Activated T-cell treated with anti-CD3 and anti-CD28 coated beads for 4 hours (primary cell): ENCODE data around the gene POLR3A.
"Not testable (repeated sequence)": the region's sequence is repeated elsewhere in the genome, so short reads cannot be mapped to it uniquely, and the experiment has no call there.

Experiments used
- DNase-seq: peaks from one replicate; pipeline ENCODE4 v3.0.0-alpha.2; 2020

POLR3A gene

GRCh38 chr10:78015546-78015945, 13.8 kb downstream of the POLR3A start:
- DNase-seq, result no peak

GRCh38 chr10:78013564-78013963, 15.8 kb downstream of the POLR3A start:
- no peak for DNase-seq

GRCh38 chr10:78011065-78011464, 18.2 kb downstream of the POLR3A start:
- no peak for DNase-seq

DNA sequence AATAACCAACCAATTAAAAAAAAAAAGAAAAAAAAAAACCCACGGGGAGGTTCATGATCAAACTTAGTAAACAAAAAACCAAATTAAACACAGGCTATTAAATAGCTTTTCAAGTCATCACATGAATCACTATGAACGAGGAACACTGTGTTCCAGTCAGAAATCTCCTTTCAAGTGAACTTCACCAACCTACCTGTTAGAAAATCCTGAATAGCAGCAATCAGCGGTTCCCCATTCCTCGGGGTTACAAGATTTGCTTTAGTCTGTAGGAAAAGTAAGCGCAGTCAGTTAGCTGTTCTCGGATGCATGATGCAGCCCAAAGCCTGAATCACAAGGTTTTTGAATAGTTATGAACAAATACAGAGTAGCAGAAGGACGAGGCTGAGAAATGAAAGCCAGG, 19.0 kb downstream of the POLR3A start:
- DNase-seq, result no peak

DNA sequence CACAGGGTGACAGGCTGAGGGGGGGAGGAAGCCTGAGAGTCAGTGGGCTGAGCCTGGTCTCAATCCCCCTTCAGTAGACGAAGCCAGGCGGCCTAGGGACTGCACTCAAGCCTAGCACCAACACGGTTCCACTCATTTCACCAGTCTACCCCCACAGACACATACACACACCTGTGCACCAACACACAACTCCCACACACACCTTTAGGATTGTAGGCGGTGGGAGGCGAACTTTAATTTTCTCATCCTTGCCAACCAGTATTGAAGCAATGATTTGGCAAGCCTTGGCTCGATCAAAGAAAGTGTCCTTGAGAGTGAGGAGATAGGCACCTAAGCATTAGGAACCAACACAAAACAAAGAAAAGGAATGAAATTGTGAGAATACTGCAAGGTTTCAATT, 19.7 kb downstream of the POLR3A start:
- no peak for DNase-seq

GRCh38 chr10:78007172-78007571, 22.1 kb downstream of the POLR3A start:
- no peak for DNase-seq

- no peak for DNase-seq
Measured at GRCh38 chr10:78004215-78005026, 24.9 kb downstream of the POLR3A start.

DNA sequence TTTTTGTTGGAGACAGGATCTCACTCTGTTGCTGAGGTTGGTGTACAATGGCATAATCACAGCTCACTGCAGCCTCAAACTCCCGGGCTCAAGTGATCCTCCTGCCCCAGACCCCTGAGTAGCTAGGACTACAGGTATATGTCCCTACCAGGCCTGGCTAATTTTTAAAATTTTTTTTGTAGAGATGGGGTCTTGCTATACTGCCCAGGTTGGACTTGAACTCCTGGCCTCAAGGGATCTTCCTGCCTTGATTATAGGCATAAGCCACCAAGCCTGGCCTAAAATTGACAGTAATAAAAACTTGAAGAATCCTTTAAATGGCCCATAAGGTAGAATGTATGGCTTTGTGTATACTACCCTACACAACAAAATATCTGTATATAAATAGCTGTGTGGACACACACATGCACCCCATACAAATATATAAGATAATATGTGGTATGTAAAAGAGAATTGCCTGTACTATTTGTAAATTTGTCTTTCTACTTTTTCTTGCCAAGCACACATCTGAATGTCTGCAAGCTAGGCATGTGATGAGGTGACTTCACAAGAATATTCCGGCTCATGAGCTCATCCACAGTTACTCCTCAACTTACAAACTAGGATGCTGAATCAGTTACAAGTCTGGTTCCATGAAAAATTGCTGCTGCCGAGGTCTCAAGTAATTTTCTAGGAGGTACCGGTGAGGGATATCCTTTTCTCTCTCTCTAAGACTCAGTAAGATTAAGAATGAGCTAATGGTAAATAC, 26.6 kb downstream of the POLR3A start:
- no peak for DNase-seq

DNA sequence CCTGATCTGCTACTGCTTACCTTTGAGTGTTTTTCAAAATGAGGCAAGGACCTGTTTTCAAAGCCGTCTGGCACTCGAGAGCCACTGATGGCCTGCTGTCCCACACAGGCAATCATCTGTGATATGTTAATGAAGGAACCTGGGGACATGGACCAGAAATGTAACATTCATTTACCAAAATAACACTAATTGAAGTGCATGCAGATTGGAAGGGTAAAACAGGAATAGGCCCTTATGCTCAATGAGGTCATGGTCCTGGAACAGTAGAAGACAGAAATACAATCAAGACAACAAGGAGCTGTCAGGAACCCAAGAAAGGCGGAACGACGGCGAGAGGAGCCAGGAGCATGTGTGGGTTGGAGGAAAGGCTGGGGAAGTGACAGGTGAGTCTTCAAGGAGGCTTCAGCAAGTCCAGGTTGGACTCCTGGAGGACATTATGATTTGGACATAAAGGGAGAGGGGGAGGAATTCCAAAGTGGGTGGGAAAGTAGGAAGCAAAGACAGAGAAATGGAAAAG, 28.3 kb downstream of the POLR3A start:
- no peak for DNase-seq

DNA sequence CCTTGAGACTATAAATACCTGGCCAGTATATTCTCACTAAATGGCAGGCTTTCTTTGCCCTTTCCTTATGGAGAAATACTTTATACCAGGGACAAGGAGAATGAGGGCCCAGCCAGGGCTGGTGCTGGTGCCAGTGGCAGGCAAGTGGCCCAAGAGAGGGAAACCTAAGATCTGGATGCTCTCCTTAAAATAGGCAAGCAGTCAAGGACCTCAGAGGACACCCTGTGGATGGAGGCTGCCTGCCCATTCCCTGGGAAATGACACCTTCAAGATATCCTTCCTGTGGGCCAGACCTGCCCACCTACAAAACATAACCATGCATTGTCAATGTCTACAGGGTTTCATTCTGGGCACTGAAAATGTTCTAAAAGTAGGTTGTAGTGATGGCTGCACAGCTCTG, 29.1 kb downstream of the POLR3A start:
- DNase-seq, result no peak

DNA sequence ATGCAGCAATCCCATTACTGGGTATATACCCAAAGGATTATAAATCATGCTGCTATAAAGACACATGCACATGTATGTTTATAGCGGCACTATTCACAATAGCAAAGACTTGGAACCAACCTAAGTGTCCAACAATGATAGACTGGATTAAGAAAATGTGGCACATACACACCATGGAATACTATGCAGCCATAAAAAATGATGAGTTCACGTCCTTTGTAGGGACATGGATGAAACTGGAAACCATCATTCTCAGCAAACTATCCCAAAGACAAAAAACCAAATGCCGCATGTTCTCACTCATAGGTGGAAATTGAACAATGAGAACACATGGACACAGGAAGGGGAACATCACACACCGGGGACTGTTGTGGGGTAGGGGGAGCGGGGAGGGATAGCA, 30.5 kb downstream of the POLR3A start:
- not testable (repeated sequence) for DNase-seq

DNA sequence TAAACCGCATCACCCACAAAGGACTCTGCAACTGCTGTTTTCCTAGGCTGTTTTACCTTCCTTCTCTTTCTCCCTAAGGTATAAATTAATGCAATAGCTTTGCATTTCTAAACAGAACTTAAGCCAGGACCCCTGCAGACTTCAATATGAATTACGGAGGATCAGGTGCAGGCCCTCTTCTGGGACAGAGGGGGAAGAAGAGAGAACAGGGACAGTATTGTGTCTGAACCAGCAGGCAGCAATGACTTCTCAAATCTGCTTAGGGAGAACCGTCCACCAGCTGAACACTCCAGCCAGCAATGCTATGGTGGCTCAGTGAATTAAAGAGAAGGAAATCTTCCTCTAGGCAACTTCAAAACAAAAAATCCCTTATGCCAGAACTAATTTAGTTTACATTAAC, 35.7 kb downstream of the POLR3A start:
- DNase-seq, result no peak

GRCh38 chr10:77989081-77989724, 40.1 kb downstream of the POLR3A start:
- no peak for DNase-seq

DNA sequence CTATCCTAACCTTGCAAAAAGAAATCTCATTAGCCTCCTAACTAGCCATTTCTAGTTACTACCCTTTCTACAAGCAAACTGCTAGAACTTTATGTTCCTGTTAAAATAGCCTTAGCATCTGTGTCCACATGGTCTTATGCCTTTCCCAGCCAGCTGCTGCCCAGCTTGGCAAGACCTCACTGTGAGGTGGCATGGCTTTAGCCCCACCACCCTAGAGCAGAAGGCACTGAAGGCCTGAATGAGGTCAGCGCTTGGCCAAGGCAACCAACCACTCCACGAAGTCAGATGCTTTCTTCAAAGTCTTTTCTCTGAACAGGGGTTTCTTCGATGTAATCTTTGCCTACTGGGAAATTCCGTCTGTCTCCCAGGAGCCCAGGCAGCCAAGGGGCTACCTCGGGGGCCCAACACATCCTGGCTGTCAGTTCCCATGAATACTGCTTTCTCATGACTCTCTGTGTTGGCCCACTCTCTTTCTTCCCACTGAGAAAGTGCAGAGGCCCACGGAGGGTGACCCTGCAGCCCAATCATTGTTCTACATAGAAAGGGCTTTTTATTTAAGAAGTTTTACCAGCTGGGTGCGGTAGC, 41.6 kb downstream of the POLR3A start:
- no peak for DNase-seq

- DNase-seq, result no peak
Measured at GRCh38 chr10:77984986-77985385, 44.3 kb downstream of the POLR3A start.

- no peak for DNase-seq
Measured at GRCh38 chr10:77983384-77984341, 45.7 kb downstream of the POLR3A start.

DNA sequence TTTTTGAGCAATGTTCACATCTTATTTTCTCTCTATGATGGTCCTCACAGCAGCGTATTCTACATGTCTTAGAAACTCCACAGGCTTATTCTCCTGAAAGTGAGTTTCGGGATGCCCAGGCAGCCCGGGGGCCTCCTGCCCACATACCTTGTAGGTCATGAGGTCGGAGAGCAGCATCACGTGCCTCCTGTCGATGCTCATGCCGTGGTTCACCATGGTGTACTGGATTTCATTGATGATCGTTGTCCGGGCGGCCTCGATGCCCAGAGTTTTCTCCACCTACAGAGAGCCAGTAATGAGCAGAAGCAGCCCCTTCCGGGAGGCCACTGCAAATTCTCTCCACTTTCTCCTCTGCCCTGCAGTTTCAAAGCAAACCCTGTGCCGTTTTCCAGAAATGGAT, 48.0 kb downstream of the POLR3A start:
- no peak for DNase-seq

DNA sequence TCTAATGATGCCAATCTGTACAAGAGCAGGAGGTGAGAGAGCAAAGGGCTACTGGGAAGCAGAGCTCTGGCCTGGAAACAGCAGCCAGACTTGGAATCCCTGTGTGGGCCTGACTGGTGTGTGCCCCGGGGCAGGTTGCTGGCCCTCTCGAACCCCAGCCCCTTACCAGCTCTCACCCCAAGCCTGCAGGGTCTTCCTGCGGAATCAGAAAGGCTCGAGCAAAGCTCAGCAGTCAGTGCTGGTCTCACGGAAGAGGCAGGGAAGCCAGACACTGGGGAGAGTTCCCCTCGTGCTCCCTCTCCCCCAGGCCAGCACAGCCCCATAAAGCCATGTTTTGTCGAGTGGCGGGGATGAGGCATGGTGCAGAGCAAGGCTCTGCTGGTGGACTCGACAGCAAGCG, 50.1 kb downstream of the POLR3A start:
- no peak for DNase-seq

DNA sequence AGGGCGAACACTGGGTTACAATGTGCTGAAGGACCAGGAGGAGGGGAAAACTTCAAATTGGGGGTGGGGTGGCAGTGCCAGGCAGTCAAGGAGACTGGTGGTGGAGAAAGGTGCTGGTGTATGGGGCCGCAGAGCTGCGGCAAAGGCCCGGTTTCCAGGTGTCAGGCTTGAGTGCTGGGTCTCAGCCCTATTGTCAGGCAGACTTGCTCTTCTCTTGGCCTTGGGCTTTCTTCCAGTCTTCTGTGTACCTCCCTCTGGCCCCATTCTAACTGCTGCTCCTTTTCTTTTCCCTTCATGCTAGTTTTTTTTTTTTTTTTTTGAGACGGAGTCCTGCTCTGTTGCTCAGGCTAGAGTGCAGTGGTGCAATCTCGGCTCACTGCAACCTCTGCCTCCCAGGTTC, 51.0 kb downstream of the POLR3A start:
- DNase-seq, result no peak

DNA sequence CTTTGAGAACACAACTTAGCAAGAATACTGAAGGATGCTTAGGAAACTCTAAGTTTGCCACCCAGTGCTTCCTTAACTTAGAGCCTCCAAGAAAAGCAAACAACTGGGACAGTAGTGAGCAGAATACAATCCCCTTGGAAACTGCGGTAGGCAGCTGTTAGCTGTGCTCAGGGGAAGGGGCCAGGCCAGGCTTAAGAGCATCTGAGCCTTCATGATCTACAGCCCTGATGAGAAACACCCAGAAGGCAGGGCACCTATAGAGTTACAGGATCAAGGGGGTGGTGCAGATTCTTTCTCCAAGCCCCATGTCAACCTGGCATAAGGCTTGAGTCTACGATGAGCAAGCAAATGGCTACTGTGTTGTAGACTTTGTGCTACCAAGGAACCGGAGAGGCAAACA, 51.4 kb downstream of the POLR3A start:
- DNase-seq, result no peak

DNA sequence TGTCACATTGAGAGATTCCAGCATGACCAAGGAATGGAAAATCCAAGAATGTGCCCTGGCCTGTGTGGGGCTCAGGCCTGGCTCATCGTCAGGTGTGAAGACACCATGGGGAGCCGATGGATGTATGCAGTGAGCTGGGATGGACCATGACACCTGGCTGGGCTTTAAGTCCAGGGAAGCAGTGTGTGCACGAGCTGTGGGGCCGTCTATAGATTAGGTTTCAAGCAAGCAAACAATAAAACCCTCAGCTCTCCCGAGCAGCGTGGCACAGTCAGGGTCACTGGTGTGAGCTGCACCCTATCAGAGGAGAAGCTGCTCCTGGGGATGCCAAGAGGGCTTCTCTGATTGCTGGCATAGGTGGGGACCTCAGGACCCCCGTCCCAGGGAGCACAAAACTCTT, 52.3 kb downstream of the POLR3A start:
- no peak for DNase-seq

- DNase-seq, result no peak
Measured at GRCh38 chr10:77975086-77975666, 54.1 kb downstream of the POLR3A start.
